GM12878 (cell line): ENCODE results near the gene TSSK2. TPM values are rescaled to one million over a fixed set of nuclear protein-coding genes. Genes with fewer than 3 reads are reported as not detected.

Experiments
- ATAC-seq: fragments of 200-7000 bp; cut with Tn5 transposase; 3 replicates; pipeline ENCODE4 v1.9.1; 2020; ENCODE audit warnings: mild to moderate bottlenecking, moderate library complexity
- BruUV-seq: library from RNA; stranded (reverse); fragments of 400-500 nt; replicated peaks from 2 replicates; lab custom pipeline; 2021; lab: Mats Ljungman, UMichigan
- CTCF ChIA-PET: fragments of 300-600 bp; sonication (Branson Sonifier 250); formaldehyde crosslinking; extraction: SDS; loops from one replicate; lab custom pipeline; 2021; ENCODE audit warnings: inconsistent platforms; lab: Yijun Ruan, JAX
- POLR2A ChIA-PET: fragments of 350-600 bp; formaldehyde crosslinking; extraction: SDS; loops from one replicate; lab custom pipeline; 2021; ENCODE audit warnings: inconsistent platforms; lab: Charles Lee
- RAD21 ChIA-PET: fragments of 300-600 bp; sonication (Branson Sonifier 250); formaldehyde crosslinking; loops from one replicate; lab custom pipeline; 2023; ENCODE audit warnings: antibody characterized with exemption; ENCODE audit not compliant: unreplicated experiment; lab: Charles Lee
- SMC1A ChIA-PET: fragments of 300-600 bp; sonication (Branson Sonifier 250); formaldehyde crosslinking; loops from one replicate; lab custom pipeline; 2023; ENCODE audit not compliant: unreplicated experiment, uncharacterized antibody; lab: Charles Lee
- DNase-seq: peaks from one replicate; pipeline ENCODE4 v3.0.0-alpha.2; 2011; ENCODE audit warnings: low read depth, low spot score
- FAIRE-seq: peaks from 3 replicates; lab custom pipeline; 2011; peaks lifted over from hg19 to GRCh38; lab: Jason Lieb, UNC
- H2AFZ ChIP-seq: 2 replicates; pipeline ENCODE4 v1.6.0; 2011; ENCODE audit warnings: low read depth, low read length, control low read depth; ENCODE audit not compliant: control insufficient read depth
- H3K27ac ChIP-seq: 2 replicates; pipeline ENCODE4 v1.5.1; 2011; ENCODE audit warnings: control low read depth; ENCODE audit not compliant: control insufficient read depth, insufficient read depth
- H3K27me3 ChIP-seq, 2 experiments: replicated peaks in 1 of 2; 2 replicates each; pipeline versions ENCODE4 v1.6.0 to v1.6.1; 2011; ENCODE audit warnings: low read length in 1 of 2; ENCODE audit not compliant: control insufficient read depth in 2 of 2, insufficient read depth in 2 of 2
- H3K36me3 ChIP-seq, 2 experiments: 2 replicates each; pipeline ENCODE4 v1.5.1; 2011; ENCODE audit warnings: low read length in 1 of 2; ENCODE audit not compliant: control insufficient read depth in 2 of 2, insufficient read depth in 2 of 2
- H3K4me1 ChIP-seq: 2 replicates; pipeline ENCODE4 v1.6.1; 2011; ENCODE audit warnings: mild to moderate bottlenecking, low read length, moderate library complexity, mixed read lengths; ENCODE audit not compliant: control insufficient read depth, insufficient read depth
- H3K4me2 ChIP-seq: 2 replicates; pipeline ENCODE4 v1.6.0; 2011; ENCODE audit warnings: control low read depth; ENCODE audit not compliant: control insufficient read depth, insufficient read depth
- H3K4me3 ChIP-seq: fragments of 200-600 bp; sonication (generic); 2 replicates; pipeline ENCODE4 v1.5.1; 2016
- H3K79me2 ChIP-seq: 2 replicates; pipeline ENCODE4 v1.6.0; 2011; ENCODE audit warnings: low read length; ENCODE audit not compliant: control insufficient read depth, insufficient read depth
- H3K9ac ChIP-seq: 2 replicates; pipeline ENCODE4 v1.8.0; 2011; ENCODE audit warnings: low read length, control low read depth, mixed read lengths; ENCODE audit not compliant: control insufficient read depth, insufficient read depth
- H3K9me3 ChIP-seq: replicated peaks from 3 replicates; pipeline ENCODE4 v1.5.1; 2011; ENCODE audit warnings: mild to moderate bottlenecking, low read length; ENCODE audit not compliant: control insufficient read depth, insufficient read depth
- H4K20me1 ChIP-seq: 2 replicates; pipeline ENCODE4 v1.6.0; 2011; ENCODE audit not compliant: control insufficient read depth, insufficient read depth
- E4F1 ChIP-seq: fragments of 450-650 bp; IDR thresholded peaks from 2 replicates; pipeline ENCODE4 v1.6.1; 2018; ENCODE audit warnings: borderline replicate concordance, mild to moderate bottlenecking; ENCODE audit not compliant: partially characterized antibody
- GATAD2B ChIP-seq: fragments of 450-650 bp; conservative IDR thresholded peaks from 2 replicates; pipeline ENCODE4 v1.6.1; 2017; ENCODE audit warnings: low read depth, mild to moderate bottlenecking, moderate library complexity
- HCFC1 ChIP-seq: fragments of 150-350 bp; IDR thresholded peaks from 2 replicates; pipeline ENCODE4 v1.6.1; 2014; ENCODE audit warnings: low read length
- LARP7 ChIP-seq: fragments of 450-650 bp; IDR thresholded peaks from 2 replicates; pipeline ENCODE4 v1.6.1; 2017; ENCODE audit warnings: mild to moderate bottlenecking
- NR2F1 ChIP-seq: fragments of 450-650 bp; conservative IDR thresholded peaks from 2 replicates; pipeline ENCODE4 v1.6.1; 2017; ENCODE audit warnings: mild to moderate bottlenecking
- POLR2AphosphoS5 ChIP-seq: IDR thresholded peaks from 2 replicates; pipeline ENCODE4 v1.6.1; 2011; ENCODE audit warnings: mild to moderate bottlenecking, low read length, inconsistent platforms
- SMAD5 ChIP-seq: IDR thresholded peaks from 2 replicates; pipeline ENCODE4 v1.6.1; 2016; ENCODE audit warnings: antibody characterized with exemption, low read depth
- SMARCA5 ChIP-seq: fragments of 450-650 bp; IDR thresholded peaks from 2 replicates; pipeline ENCODE4 v1.6.1; 2017; ENCODE audit warnings: mild to moderate bottlenecking
- TAF1 ChIP-seq: IDR thresholded peaks from 2 replicates; pipeline ENCODE4 v1.6.1; 2011; ENCODE audit warnings: mild to moderate bottlenecking, low read depth, low read length, borderline replicate concordance
- TCF3 ChIP-seq: IDR thresholded peaks from 2 replicates; pipeline ENCODE4 v1.6.1; 2012; ENCODE audit warnings: low read depth, mild to moderate bottlenecking, low read length, borderline replicate concordance; ENCODE audit not compliant: insufficient read depth
- WGBS: methylation state at CpG from one replicate; pipeline ENCODE4 v1.1.6; 2016; ENCODE audit warnings: low lambda C conversion rate; ENCODE audit not compliant: insufficient replicate concordance, insufficient coverage; ENCODE audit errors: missing lambda C conversion rate; 5-methylcytosine and 5-hydroxymethylcytosine counted together
- in situ Hi-C: fragments of 300-500 bp; cut with MboI; formaldehyde crosslinking; loops from 9 replicates; pipeline ENCODE4 v1.14.3; 2018; ENCODE audit warnings: mixed read lengths
- intact Hi-C: fragments of 100-400 bp; cut with micrococcal nuclease; formaldehyde crosslinking; loops from one replicate; pipeline ENCODE4 v1.14.2; 2022; ENCODE audit not compliant: unreplicated experiment
- polyA plus RNA-seq, 11 experiments: library from polyadenylated mRNA; depleted of rRNA in 4 of 11; unstranded in 6 of 11; stranded (reverse) in 5 of 11; fragments of >200 nt; fragmentation: Nextera tagmentation in 4 of 11; fragmentation: Illumina TruSeq in 1 of 11; extraction: Ambion mirVana in 4 of 11; extraction: Trizol in 1 of 11; gene quantifications; 1 replicate in 1 of 11; 2 replicates in 10 of 11; pipeline versions ENCODE4 v1.2.1 to v1.2.3, GENCODE V29; 2011 to 2016; ENCODE audit warnings: inconsistent platforms in 2 of 11, missing spikeins in 2 of 11, low read depth in 1 of 11
- total RNA-seq, 4 experiments: library from RNA; depleted of rRNA in 3 of 4; stranded (reverse); fragments of >200 nt in 3 of 4; fragmentation: Illumina TruSeq in 1 of 4; extraction: Trizol in 1 of 4; gene quantifications; 2 replicates each; pipeline versions ENCODE4 v1.2.1 to v1.2.3, GENCODE V29; 2013 to 2021
- TF ChIP-seq, protein P1 (sequence below): fragments of 450-650 bp; IDR thresholded peaks from 2 replicates; pipeline ENCODE4 v1.6.1; 2016; ENCODE audit warnings: mild to moderate bottlenecking
- TF ChIP-seq, protein P2 (sequence below): fragments of 450-650 bp; IDR thresholded peaks from 2 replicates; pipeline ENCODE4 v1.6.1; 2016; ENCODE audit warnings: mild to moderate bottlenecking, moderate library complexity, borderline replicate concordance
- TF ChIP-seq, protein P3 (sequence below): fragments of 450-650 bp; IDR thresholded peaks from 2 replicates; pipeline ENCODE4 v1.6.1; 2017; ENCODE audit warnings: mild to moderate bottlenecking

TSSK2 gene
- total and polyA plus RNA-seq, 10 of the 15 experiments (the other 5 are each of a cell fraction or from before 2014, with no cell fraction given): 0.03 to 0.17 TPM; not detected in 8

DNA sequence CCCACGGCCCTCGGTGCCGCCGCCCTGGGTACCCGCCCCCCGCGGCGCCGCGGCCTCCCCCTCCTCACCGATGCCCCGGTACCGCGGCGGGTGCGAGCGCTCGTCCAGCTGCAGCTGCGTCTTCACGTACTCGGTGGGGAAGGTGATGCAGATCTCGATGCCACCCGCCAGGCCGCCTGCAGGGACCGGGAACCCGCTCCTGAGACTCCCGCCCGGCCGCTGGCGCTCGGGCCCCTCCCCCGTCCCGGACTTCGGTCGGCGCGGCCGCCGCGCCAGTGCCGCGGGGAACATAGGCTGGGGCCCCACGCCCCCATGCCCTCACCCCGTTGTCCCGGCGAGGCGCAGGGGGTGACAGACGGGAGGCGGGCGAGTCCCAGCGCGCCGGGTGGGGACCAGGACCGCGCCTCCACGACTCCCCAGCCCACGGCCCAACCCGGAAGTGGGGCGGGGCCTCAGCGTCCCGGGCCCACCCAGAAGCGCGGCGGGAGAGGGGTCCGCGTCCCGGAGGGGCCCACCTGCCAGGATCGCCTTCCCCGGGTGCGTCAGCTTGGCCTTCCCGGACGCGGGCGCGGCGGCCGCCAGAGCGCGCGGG is 47.1 kb downstream of the TSSK2 start:
- POLR2A ChIA-PET: interaction anchor here (0.8 to 1.1 kb wide), 4 partner anchors 34 to 269 kb away, joined by 3 read pairs; partner anchors contain the start of genes C22orf39 and ESS2
- in situ Hi-C loops: no loop called here
- Histone ChIP-seq H3K27me3 (peaks cover 0 to 1% of the 10 kb centered on the region in 2 experiments; a peak in 1 of 4 replicates), H3K9ac (peak overlapping the region; percentile 72), H3K79me2 (peaks cover 29% of the 10 kb centered on the region), H3K4me3 (peak overlapping the region; percentile 76), H3K36me3 (peaks cover 0 to 1% of the 10 kb centered on the region in 2 experiments; a peak in 2 of 4 replicates), H3K9me3 (no peaks in the 10 kb centered on the region), H3K4me1 (peaks cover 28% of the 10 kb centered on the region), H4K20me1 (no peaks in the 10 kb centered on the region), H2AFZ (peak overlapping the region; percentile 85), H3K4me2 (peak overlapping the region; percentile 84), H3K27ac (peak overlapping the region; percentile 74)
- ATAC-seq: peak; percentile 16
- intact Hi-C loops: loop anchor here (2.0 to 5.0 kb wide), 4 partner anchors 33 to 453 kb away; partner anchors contain the start of genes C22orf39, ESS2, HIRA and MRPL40
- 0% methylated on average over 47 of the region's 80 CpGs for WGBS
- BruUV-seq: no TSS peak
- no peak for DNase-seq
- RAD21 ChIA-PET: interaction anchor here (0.8 to 2.3 kb wide), 16 partner anchors 34 to 449 kb away, joined by 3 to 21 read pairs (median 4); partner anchors contain the start of genes C22orf39, CDC45, ESS2 and HIRA
- SMC1A ChIA-PET: interaction anchor here (0.7 to 3.0 kb wide), 4 partner anchors 22 to 300 kb away, joined by 3 to 19 read pairs (median 8); partner anchors contain the start of genes CDC45, ESS2 and UFD1
- CTCF ChIA-PET: interaction anchor here (0.5 to 3.6 kb wide), 13 partner anchors 28 to 449 kb away, joined by 3 to 36 read pairs (median 6); partner anchors contain the start of genes CDC45 and ESS2
- no peak for FAIRE-seq
- TF ChIP-seq NR2F1: 0 out of 2 replicates have a peak, but pooled peaks have one; percentile 9
- TF ChIP-seq POLR2AphosphoS5: no peak
- TF ChIP-seq, protein P1, sequence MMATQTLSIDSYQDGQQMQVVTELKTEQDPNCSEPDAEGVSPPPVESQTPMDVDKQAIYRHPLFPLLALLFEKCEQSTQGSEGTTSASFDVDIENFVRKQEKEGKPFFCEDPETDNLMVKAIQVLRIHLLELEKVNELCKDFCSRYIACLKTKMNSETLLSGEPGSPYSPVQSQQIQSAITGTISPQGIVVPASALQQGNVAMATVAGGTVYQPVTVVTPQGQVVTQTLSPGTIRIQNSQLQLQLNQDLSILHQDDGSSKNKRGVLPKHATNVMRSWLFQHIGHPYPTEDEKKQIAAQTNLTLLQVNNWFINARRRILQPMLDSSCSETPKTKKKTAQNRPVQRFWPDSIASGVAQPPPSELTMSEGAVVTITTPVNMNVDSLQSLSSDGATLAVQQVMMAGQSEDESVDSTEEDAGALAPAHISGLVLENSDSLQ: 0 out of 2 replicates have a peak, but pooled peaks have one; percentile 2
- peak; percentile 68; the same call in 1 of the 2 replicates for TF ChIP-seq SMARCA5
- TF ChIP-seq, protein P2, sequence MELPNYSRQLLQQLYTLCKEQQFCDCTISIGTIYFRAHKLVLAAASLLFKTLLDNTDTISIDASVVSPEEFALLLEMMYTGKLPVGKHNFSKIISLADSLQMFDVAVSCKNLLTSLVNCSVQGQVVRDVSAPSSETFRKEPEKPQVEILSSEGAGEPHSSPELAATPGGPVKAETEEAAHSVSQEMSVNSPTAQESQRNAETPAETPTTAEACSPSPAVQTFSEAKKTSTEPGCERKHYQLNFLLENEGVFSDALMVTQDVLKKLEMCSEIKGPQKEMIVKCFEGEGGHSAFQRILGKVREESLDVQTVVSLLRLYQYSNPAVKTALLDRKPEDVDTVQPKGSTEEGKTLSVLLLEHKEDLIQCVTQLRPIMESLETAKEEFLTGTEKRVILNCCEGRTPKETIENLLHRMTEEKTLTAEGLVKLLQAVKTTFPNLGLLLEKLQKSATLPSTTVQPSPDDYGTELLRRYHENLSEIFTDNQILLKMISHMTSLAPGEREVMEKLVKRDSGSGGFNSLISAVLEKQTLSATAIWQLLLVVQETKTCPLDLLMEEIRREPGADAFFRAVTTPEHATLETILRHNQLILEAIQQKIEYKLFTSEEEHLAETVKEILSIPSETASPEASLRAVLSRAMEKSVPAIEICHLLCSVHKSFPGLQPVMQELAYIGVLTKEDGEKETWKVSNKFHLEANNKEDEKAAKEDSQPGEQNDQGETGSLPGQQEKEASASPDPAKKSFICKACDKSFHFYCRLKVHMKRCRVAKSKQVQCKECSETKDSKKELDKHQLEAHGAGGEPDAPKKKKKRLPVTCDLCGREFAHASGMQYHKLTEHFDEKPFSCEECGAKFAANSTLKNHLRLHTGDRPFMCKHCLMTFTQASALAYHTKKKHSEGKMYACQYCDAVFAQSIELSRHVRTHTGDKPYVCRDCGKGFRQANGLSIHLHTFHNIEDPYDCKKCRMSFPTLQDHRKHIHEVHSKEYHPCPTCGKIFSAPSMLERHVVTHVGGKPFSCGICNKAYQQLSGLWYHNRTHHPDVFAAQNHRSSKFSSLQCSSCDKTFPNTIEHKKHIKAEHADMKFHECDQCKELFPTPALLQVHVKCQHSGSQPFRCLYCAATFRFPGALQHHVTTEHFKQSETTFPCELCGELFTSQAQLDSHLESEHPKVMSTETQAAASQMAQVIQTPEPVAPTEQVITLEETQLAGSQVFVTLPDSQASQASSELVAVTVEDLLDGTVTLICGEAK: no peak
- TF ChIP-seq E4F1: peak; percentile 48
- TF ChIP-seq SMAD5: no peak
- TF ChIP-seq LARP7: peak; percentile 63
- TF ChIP-seq TCF3: 0 out of 2 replicates have a peak, but pooled peaks have one; percentile 11
- no peak for TF ChIP-seq HCFC1
- peak; percentile 93 for TF ChIP-seq GATAD2B
- TF ChIP-seq, protein P3, sequence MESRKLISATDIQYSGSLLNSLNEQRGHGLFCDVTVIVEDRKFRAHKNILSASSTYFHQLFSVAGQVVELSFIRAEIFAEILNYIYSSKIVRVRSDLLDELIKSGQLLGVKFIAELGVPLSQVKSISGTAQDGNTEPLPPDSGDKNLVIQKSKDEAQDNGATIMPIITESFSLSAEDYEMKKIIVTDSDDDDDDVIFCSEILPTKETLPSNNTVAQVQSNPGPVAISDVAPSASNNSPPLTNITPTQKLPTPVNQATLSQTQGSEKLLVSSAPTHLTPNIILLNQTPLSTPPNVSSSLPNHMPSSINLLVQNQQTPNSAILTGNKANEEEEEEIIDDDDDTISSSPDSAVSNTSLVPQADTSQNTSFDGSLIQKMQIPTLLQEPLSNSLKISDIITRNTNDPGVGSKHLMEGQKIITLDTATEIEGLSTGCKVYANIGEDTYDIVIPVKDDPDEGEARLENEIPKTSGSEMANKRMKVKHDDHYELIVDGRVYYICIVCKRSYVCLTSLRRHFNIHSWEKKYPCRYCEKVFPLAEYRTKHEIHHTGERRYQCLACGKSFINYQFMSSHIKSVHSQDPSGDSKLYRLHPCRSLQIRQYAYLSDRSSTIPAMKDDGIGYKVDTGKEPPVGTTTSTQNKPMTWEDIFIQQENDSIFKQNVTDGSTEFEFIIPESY: no peak
- TF ChIP-seq TAF1: peak; percentile 11; the same call in 1 of the 2 replicates
